IMR-90 (cell line): ENCODE measurements around the gene NHLRC1.

Experiments
- BHLHE40 ChIP-seq: fragments of 150-350 bp; IDR thresholded peaks from 2 replicates; pipeline ENCODE4 v1.6.1; 2016; ENCODE audit warnings: mild to moderate bottlenecking, low read depth, low read length
- CEBPB ChIP-seq: IDR thresholded peaks from 2 replicates; pipeline ENCODE4 v1.6.1; 2012; ENCODE audit warnings: low read depth, low read length, improper control_type of control experiment
- FOS ChIP-seq: fragments of 150-350 bp; IDR thresholded peaks from 2 replicates; pipeline ENCODE4 v1.6.1; 2016; ENCODE audit warnings: low read depth, low read length
- MXI1 ChIP-seq: IDR thresholded peaks from 2 replicates; pipeline ENCODE4 v1.6.1; 2012; ENCODE audit warnings: low read depth, mild to moderate bottlenecking, low read length, moderate library complexity, borderline replicate concordance
- POLR2A ChIP-seq: IDR thresholded peaks from 2 replicates; pipeline ENCODE4 v1.6.1; 2012; ENCODE audit warnings: mild to moderate bottlenecking, low read depth, low read length
- RAD21 ChIP-seq: IDR thresholded peaks from 2 replicates; pipeline ENCODE4 v1.6.1; 2012; ENCODE audit warnings: low read length, improper control_type of control experiment
- RFX5 ChIP-seq: IDR thresholded peaks from 2 replicates; pipeline ENCODE4 v1.8.0; 2012; ENCODE audit warnings: low read depth, mild to moderate bottlenecking, low read length, moderate library complexity
- TF ChIP-seq, protein P1 (sequence below): conservative IDR thresholded peaks from 2 replicates; pipeline ENCODE4 v1.5.1; 2012; ENCODE audit warnings: mild to moderate bottlenecking, low read depth, low read length, improper control_type of control experiment

DNA sequence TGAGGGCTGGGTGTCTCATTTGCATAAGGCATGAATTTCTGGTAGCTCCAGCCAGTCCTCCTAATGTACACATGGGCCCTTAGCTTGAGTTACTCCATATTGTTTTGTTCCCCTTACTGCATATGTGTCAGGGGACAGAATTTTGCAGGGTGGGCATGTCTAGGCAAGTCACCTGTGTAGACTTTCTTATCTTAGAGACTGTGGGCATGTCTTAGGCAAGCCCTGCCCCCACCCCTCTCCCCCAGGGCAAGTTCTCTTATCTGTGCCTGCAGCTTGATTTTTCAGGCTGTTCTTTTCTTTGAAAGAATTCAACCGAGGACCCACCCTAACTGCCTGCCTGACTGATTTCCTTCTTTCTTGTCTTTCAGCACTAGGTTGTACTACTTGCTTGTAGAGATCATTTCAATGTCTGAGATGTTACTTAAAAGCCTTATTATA lies 32.1 kb downstream of the NHLRC1 start:
- TF ChIP-seq FOS (no peak), CEBPB (no peak), POLR2A (no peak), RAD21 (no peak), RFX5 (no peak), MXI1 (no peak), BHLHE40 (no peak)
- TF ChIP-seq, protein P1, sequence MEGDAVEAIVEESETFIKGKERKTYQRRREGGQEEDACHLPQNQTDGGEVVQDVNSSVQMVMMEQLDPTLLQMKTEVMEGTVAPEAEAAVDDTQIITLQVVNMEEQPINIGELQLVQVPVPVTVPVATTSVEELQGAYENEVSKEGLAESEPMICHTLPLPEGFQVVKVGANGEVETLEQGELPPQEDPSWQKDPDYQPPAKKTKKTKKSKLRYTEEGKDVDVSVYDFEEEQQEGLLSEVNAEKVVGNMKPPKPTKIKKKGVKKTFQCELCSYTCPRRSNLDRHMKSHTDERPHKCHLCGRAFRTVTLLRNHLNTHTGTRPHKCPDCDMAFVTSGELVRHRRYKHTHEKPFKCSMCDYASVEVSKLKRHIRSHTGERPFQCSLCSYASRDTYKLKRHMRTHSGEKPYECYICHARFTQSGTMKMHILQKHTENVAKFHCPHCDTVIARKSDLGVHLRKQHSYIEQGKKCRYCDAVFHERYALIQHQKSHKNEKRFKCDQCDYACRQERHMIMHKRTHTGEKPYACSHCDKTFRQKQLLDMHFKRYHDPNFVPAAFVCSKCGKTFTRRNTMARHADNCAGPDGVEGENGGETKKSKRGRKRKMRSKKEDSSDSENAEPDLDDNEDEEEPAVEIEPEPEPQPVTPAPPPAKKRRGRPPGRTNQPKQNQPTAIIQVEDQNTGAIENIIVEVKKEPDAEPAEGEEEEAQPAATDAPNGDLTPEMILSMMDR, result no peak
